ENCODE data around the gene CLEC19A.

GRCh38 chr16:19338335-19338734 lies 52.8 kb downstream of the CLEC19A start:
- TF ChIP-seq POLR2A (IDR thresholded peaks at IDR 0.05; ENCODE audit: low read length): no peak
- TF ChIP-seq GATA1 (IDR thresholded peaks at IDR 0.05; ENCODE audit: low read depth, low read length): no peak
